HG03575 (cell line): ENCODE results near the gene GALNT18.

Source experiments
- ATAC-seq: cut with Tn5 transposase; IDR thresholded peaks from one replicate; pipeline ENCODE4 v1.9.1; 2021; ENCODE audit not compliant: unreplicated experiment, insufficient number of reproducible peaks, low FRiP score; ENCODE audit errors: extremely low read depth

The GALNT18 gene

DNA sequence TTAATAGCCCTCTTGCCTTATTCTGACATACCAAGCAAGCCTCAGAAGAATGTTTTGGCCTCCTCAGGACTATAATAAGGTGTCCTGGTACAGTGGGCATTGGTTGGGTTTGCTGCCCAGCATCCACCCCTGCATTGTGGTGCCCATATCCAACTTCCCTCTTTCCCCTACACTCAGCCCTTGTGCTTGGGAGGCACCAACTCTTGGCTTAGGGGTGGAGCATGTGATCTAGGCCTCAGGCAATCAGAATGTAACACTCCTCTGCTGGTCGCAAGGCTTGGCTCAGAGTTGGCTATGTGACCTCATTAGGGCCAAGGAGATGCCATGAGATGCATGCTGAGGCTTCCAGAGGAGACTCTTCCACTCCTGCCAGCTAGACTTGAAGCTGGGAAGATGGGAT is 391.7 kb downstream of the GALNT18 start:
- no peak for ATAC-seq

DNA sequence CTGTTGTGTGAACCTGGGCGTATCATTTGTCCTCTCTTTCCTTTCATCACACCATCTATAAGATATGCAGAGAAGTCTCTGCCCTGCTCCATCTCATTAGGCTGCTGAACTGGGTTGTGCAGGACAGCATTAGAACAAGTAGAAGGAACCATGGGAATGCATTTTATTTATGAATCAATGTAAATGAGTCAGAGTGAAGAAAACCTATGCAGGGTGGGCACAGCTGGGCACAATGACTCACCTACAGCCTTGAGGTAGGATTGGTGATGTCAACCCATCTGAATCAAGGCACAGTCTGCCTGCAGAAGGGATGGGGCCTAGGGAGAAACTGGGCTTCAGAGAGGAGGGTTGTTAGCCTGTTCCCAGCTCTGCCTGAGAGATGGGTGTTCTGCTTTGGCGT is 392.2 kb downstream of the GALNT18 start:
- no peak for ATAC-seq

DNA sequence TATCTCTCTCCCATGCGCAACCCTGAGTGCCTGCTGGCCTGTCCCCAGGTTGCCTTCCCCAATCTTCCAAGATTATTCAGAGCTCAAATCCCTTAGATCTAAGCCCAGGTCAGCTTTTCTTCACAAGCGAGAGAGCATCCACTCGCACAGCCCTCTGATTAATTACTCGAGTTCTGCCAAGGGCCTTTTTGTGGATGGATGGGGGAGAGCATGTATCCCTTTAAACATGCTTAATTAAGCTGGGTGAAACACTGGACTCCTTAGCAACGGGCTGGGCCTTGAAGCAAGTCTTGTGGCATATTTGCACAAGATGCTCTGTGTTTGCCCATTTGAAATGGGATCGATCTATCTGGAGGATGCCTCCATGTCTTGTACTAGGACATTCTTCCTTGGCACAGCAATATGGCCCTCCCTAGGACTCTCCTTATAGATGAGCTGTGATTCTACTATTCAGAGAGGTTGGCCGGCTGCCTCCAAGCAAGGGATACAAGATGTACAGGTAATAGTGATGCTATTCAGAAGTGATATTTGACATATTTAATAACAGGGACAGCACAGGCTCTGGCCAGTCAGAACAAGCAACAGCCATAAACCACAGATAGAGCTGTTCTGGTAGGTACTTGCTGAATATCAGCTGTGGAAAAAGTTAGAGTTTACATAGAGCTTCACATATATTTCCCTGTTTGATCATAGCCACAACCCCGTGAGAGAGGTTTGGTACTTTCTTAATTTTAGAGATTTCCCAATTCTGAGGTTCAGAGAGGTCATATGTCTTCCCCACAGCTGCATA is 394.3 kb downstream of the GALNT18 start:
- no peak for ATAC-seq
